GM23338 (cell line): Measurements from ENCODE around the gene CASKIN2. TPM values are rescaled to one million over a fixed set of nuclear protein-coding genes. Genes with fewer than 3 reads are reported as not detected.

Experiments used
- EZH2 ChIP-seq: fragments of 200-600 bp; sonication (generic); IDR thresholded peaks from one replicate; pipeline ENCODE4 v1.8.0; 2017; ENCODE audit warnings: antibody characterized with exemption, mild to moderate bottlenecking, low read depth; ENCODE audit not compliant: unreplicated experiment
- EZH2phosphoT487 ChIP-seq: fragments of 200-600 bp; sonication (generic); IDR thresholded peaks from one replicate; pipeline ENCODE4 v1.8.1; 2018; ENCODE audit warnings: antibody characterized with exemption; ENCODE audit not compliant: unreplicated experiment
- POLR2AphosphoS5 ChIP-seq: IDR thresholded peaks from 2 replicates; pipeline ENCODE4 v1.6.1; 2016; ENCODE audit warnings: antibody characterized with exemption, low read depth
- ZNF114 ChIP-seq: fragments of 250-450 bp; sonication (Bioruptor Pico); IDR thresholded peaks from 2 replicates; pipeline ENCODE4 v1.5.0; 2020; ENCODE audit warnings: mild to moderate bottlenecking, moderate library complexity
- ZNF331 ChIP-seq: fragments of 250-450 bp; sonication (Bioruptor Pico); IDR thresholded peaks from 2 replicates; pipeline ENCODE4 v1.5.0; 2020; ENCODE audit warnings: low read depth, mild to moderate bottlenecking, moderate library complexity
- polyA plus RNA-seq: library from polyadenylated mRNA; unstranded; fragments of >200 nt; fragmentation: Nextera tagmentation; extraction: Ambion mirVana; gene quantifications from 2 replicates; pipeline ENCODE4 v1.2.1, GENCODE V29; 2016
- total RNA-seq: library from RNA; depleted of rRNA; stranded (reverse); fragments of >200 nt; shearing (Covaris generic); gene quantifications from 2 replicates; pipeline ENCODE4 v1.2.3, GENCODE V29; 2014
- TF ChIP-seq, protein P1 (sequence below): fragments of 250-450 bp; sonication (Bioruptor Pico); IDR thresholded peaks from 2 replicates; pipeline ENCODE4 v1.5.0; 2020; ENCODE audit warnings: mild to moderate bottlenecking, moderate library complexity
- TF ChIP-seq, protein P2 (sequence below): IDR thresholded peaks from 2 replicates; pipeline ENCODE4 v1.6.1; 2016; ENCODE audit warnings: antibody characterized with exemption
- TF ChIP-seq, protein P3 (sequence below), 2 experiments: fragments of 200-600 bp in 1 of 2; sonication (generic) in 1 of 2; conservative IDR thresholded peaks; 2 replicates each; pipeline versions ENCODE4 v1.5.1 to v1.6.1; 2016 to 2017; ENCODE audit warnings: antibody characterized with exemption in 2 of 2, low read depth in 2 of 2, mild to moderate bottlenecking in 2 of 2, moderate library complexity in 1 of 2

CASKIN2 gene
- total and polyA plus RNA-seq, 2 experiments from 2014 or later, result 4.9 to 21.5 TPM

DNA sequence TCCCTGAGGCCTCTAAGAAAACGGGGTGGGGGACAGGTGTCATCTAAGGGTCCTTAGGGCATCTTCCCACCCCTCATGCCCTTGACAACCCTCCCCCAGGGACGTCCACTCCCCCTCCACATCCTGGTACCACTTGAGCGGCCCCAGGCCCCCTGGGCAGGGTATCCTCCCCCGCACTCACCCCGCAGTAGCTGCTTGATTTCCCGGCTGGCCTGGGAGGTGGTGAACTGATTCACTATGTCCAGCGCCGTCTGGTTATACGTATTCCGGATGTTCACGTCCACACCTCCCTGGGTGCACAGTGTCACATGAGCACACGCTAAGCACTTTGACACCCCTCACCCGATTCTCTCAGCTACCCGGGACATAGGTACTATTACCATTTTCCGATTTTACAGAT, 9.7 kb downstream of the CASKIN2 start (continued):
- TF ChIP-seq, protein P1, sequence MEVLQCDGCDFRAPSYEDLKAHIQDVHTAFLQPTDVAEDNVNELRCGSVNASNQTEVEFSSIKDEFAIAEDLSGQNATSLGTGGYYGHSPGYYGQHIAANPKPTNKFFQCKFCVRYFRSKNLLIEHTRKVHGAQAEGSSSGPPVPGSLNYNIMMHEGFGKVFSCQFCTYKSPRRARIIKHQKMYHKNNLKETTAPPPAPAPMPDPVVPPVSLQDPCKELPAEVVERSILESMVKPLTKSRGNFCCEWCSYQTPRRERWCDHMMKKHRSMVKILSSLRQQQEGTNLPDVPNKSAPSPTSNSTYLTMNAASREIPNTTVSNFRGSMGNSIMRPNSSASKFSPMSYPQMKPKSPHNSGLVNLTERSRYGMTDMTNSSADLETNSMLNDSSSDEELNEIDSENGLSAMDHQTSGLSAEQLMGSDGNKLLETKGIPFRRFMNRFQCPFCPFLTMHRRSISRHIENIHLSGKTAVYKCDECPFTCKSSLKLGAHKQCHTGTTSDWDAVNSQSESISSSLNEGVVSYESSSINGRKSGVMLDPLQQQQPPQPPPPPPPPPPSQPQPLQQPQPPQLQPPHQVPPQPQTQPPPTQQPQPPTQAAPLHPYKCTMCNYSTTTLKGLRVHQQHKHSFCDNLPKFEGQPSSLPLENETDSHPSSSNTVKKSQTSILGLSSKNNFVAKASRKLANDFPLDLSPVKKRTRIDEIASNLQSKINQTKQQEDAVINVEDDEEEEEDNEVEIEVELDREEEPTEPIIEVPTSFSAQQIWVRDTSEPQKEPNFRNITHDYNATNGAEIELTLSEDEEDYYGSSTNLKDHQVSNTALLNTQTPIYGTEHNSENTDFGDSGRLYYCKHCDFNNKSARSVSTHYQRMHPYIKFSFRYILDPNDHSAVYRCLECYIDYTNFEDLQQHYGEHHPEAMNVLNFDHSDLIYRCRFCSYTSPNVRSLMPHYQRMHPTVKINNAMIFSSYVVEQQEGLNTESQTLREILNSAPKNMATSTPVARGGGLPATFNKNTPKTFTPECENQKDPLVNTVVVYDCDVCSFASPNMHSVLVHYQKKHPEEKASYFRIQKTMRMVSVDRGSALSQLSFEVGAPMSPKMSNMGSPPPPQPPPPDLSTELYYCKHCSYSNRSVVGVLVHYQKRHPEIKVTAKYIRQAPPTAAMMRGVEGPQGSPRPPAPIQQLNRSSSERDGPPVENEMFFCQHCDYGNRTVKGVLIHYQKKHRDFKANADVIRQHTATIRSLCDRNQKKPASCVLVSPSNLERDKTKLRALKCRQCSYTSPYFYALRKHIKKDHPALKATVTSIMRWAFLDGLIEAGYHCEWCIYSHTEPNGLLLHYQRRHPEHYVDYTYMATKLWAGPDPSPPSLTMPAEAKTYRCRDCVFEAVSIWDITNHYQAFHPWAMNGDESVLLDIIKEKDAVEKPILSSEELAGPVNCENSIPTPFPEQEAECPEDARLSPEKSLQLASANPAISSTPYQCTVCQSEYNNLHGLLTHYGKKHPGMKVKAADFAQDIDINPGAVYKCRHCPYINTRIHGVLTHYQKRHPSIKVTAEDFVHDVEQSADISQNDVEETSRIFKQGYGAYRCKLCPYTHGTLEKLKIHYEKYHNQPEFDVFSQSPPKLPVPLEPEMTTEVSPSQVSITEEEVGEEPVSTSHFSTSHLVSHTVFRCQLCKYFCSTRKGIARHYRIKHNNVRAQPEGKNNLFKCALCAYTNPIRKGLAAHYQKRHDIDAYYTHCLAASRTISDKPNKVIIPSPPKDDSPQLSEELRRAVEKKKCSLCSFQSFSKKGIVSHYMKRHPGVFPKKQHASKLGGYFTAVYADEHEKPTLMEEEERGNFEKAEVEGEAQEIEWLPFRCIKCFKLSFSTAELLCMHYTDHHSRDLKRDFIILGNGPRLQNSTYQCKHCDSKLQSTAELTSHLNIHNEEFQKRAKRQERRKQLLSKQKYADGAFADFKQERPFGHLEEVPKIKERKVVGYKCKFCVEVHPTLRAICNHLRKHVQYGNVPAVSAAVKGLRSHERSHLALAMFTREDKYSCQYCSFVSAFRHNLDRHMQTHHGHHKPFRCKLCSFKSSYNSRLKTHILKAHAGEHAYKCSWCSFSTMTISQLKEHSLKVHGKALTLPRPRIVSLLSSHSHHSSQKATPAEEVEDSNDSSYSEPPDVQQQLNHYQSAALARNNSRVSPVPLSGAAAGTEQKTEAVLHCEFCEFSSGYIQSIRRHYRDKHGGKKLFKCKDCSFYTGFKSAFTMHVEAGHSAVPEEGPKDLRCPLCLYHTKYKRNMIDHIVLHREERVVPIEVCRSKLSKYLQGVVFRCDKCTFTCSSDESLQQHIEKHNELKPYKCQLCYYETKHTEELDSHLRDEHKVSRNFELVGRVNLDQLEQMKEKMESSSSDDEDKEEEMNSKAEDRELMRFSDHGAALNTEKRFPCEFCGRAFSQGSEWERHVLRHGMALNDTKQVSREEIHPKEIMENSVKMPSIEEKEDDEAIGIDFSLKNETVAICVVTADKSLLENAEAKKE (CRISPR knock-in tag), result no peak
- TF ChIP-seq EZH2phosphoT487 (no peak), ZNF331 (CRISPR knock-in tag) (no peak), ZNF114 (CRISPR knock-in tag) (no peak), POLR2AphosphoS5 (no peak), EZH2 (no peak)
- TF ChIP-seq, protein P2, sequence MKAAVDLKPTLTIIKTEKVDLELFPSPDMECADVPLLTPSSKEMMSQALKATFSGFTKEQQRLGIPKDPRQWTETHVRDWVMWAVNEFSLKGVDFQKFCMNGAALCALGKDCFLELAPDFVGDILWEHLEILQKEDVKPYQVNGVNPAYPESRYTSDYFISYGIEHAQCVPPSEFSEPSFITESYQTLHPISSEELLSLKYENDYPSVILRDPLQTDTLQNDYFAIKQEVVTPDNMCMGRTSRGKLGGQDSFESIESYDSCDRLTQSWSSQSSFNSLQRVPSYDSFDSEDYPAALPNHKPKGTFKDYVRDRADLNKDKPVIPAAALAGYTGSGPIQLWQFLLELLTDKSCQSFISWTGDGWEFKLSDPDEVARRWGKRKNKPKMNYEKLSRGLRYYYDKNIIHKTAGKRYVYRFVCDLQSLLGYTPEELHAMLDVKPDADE, result no peak
- TF ChIP-seq, protein P3, sequence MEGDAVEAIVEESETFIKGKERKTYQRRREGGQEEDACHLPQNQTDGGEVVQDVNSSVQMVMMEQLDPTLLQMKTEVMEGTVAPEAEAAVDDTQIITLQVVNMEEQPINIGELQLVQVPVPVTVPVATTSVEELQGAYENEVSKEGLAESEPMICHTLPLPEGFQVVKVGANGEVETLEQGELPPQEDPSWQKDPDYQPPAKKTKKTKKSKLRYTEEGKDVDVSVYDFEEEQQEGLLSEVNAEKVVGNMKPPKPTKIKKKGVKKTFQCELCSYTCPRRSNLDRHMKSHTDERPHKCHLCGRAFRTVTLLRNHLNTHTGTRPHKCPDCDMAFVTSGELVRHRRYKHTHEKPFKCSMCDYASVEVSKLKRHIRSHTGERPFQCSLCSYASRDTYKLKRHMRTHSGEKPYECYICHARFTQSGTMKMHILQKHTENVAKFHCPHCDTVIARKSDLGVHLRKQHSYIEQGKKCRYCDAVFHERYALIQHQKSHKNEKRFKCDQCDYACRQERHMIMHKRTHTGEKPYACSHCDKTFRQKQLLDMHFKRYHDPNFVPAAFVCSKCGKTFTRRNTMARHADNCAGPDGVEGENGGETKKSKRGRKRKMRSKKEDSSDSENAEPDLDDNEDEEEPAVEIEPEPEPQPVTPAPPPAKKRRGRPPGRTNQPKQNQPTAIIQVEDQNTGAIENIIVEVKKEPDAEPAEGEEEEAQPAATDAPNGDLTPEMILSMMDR (conservative IDR thresholded peaks at IDR 0.05; ENCODE audit: low read depth in 2 of 2), result no peak
